K562 (cell line): ENCODE results near the gene C4orf50. TPM values are rescaled to one million over a fixed set of nuclear protein-coding genes. Genes with fewer than 3 reads are reported as not detected.

ENCODE experiments used
- ATAC-seq: fragments of 200-7000 bp; cut with Tn5 transposase; 3 replicates; pipeline ENCODE4 v1.9.1; 2020; ENCODE audit warnings: moderate library complexity
- BruUV-seq: library from RNA; stranded (reverse); fragments of 400-500 nt; replicated peaks from 2 replicates; lab custom pipeline; 2021; lab: Mats Ljungman, UMichigan
- CTCF ChIA-PET: fragments of 300-600 bp; formaldehyde crosslinking; extraction: SDS; loops from one replicate; lab custom pipeline; 2021; ENCODE audit warnings: low intra/inter-chr PET ratio; lab: Yijun Ruan, JAX
- POLR2A ChIA-PET: fragments of 300-600, 350-650 bp; sonication (Branson Sonifier 250); formaldehyde crosslinking; extraction: SDS; loops from one replicate; lab custom pipeline; 2021; ENCODE audit warnings: antibody characterized with exemption, inconsistent platforms; lab: Yijun Ruan, JAX
- DNase-seq, 4 experiments: peaks; one replicate each; pipeline versions ENCODE4 v3.0.0 to v3.0.0-alpha.2; 2011 to 2018; ENCODE audit warnings: low spot score in 3 of 4, mixed read lengths in 3 of 4; ENCODE audit errors: extremely low read depth in 1 of 4
- FAIRE-seq: peaks from 2 replicates; lab custom pipeline; 2011; peaks lifted over from hg19 to GRCh38; lab: Jason Lieb, UNC
- H2AFZ ChIP-seq: 2 replicates; pipeline ENCODE4 v1.6.0; 2011; ENCODE audit warnings: low read depth, low read length, control low read depth, inconsistent platforms
- H3K27ac ChIP-seq: fragments of 200-600 bp; 3 replicates; pipeline ENCODE4 v1.8.0; 2011; ENCODE audit warnings: low read depth, mild to moderate bottlenecking, control low read depth, inconsistent platforms, low read length, moderate library complexity, mixed read lengths; ENCODE audit errors: extremely low read depth
- H3K27me3 ChIP-seq, 2 experiments: fragments of 300-600 bp in 1 of 2; 2 replicates in 1 of 2; 3 replicates in 1 of 2; pipeline versions ENCODE4 v1.6.0 to v1.8.0; 2011; ENCODE audit warnings: inconsistent platforms in 2 of 2, low read length in 2 of 2, mild to moderate bottlenecking in 1 of 2, mixed read lengths in 1 of 2, moderate library complexity in 1 of 2; ENCODE audit not compliant: control insufficient read depth in 2 of 2, insufficient read depth in 2 of 2
- H3K36me3 ChIP-seq: fragments of 300-600 bp; 3 replicates; pipeline ENCODE4 v1.8.0; 2011; ENCODE audit warnings: mild to moderate bottlenecking, low read length, inconsistent platforms; ENCODE audit not compliant: control insufficient read depth, insufficient read depth
- H3K4me1 ChIP-seq, 2 experiments: fragments of 200-600 bp in 1 of 2; replicated peaks in 1 of 2; 2 replicates in 1 of 2; 3 replicates in 1 of 2; pipeline versions ENCODE4 v1.5.1 to v1.8.0; 2011; ENCODE audit warnings: inconsistent platforms in 2 of 2, low read length in 2 of 2, mild to moderate bottlenecking in 1 of 2, mixed read lengths in 1 of 2, moderate library complexity in 1 of 2; ENCODE audit not compliant: control insufficient read depth in 2 of 2, insufficient read depth in 2 of 2
- H3K4me2 ChIP-seq: 2 replicates; pipeline ENCODE4 v1.6.1; 2011; ENCODE audit warnings: low read length, control low read depth, inconsistent platforms, mixed read lengths; ENCODE audit not compliant: insufficient read depth
- H3K4me3 ChIP-seq: fragments of 200-600 bp; sonication (generic), shearing (Covaris generic); 2 replicates; pipeline ENCODE4 v1.5.1; 2016; ENCODE audit warnings: control low read depth, inconsistent platforms
- H3K79me2 ChIP-seq: fragments of 200-600 bp; 3 replicates; pipeline ENCODE4 v1.8.0; 2011; ENCODE audit warnings: low read length, inconsistent platforms; ENCODE audit not compliant: control insufficient read depth, insufficient read depth
- H3K9ac ChIP-seq, 2 experiments: 2 replicates each; pipeline versions ENCODE4 v1.6.0 to v1.6.1; 2011; ENCODE audit warnings: low read depth in 2 of 2, low read length in 2 of 2, control low read depth in 1 of 2, inconsistent platforms in 1 of 2, mild to moderate bottlenecking in 1 of 2, mixed read lengths in 1 of 2; ENCODE audit not compliant: insufficient read depth in 1 of 2
- H3K9me1 ChIP-seq: one replicate; pipeline ENCODE4 v1.6.0; 2011; ENCODE audit warnings: inconsistent platforms, mild to moderate bottlenecking, low read length, moderate library complexity; ENCODE audit not compliant: control insufficient read depth, insufficient read depth
- H3K9me3 ChIP-seq: replicated peaks from 2 replicates; pipeline ENCODE4 v1.5.1; 2011; ENCODE audit warnings: low read depth, low read length, inconsistent platforms; ENCODE audit not compliant: control insufficient read depth, insufficient read depth
- H4K20me1 ChIP-seq: replicated peaks from 2 replicates; pipeline ENCODE4 v1.6.1; 2011; ENCODE audit warnings: low read length, inconsistent platforms, mixed read lengths; ENCODE audit not compliant: control insufficient read depth, insufficient read depth
- BCLAF1 ChIP-seq, 2 experiments: fragments of 450-650 bp in 1 of 2; IDR thresholded peaks; 2 replicates each; pipeline ENCODE4 v1.6.1; 2011 to 2017; ENCODE audit warnings: low read depth in 2 of 2, antibody characterized with exemption in 1 of 2, borderline replicate concordance in 1 of 2, low read length in 1 of 2, mild to moderate bottlenecking in 1 of 2, mixed read lengths in 1 of 2; ENCODE audit not compliant: control insufficient read depth in 1 of 2
- HDAC3 ChIP-seq: fragments of 450-650 bp; IDR thresholded peaks from 2 replicates; pipeline ENCODE4 v1.6.1; 2018; ENCODE audit warnings: borderline replicate concordance, mild to moderate bottlenecking, moderate library complexity; ENCODE audit not compliant: partially characterized antibody
- HLTF ChIP-seq: fragments of 450-650 bp; IDR thresholded peaks from 2 replicates; pipeline ENCODE4 v1.6.1; 2016
- MBD2 ChIP-seq: sonication (generic); IDR thresholded peaks from 2 replicates; pipeline ENCODE4 v1.6.1; 2016; ENCODE audit warnings: low read depth, borderline replicate concordance
- NFE2 ChIP-seq: IDR thresholded peaks from 2 replicates; pipeline ENCODE4 v1.6.1; 2014; ENCODE audit warnings: antibody characterized with exemption, low read depth
- SP2 ChIP-seq: IDR thresholded peaks from 2 replicates; pipeline ENCODE4 v1.6.1; 2011; ENCODE audit warnings: mild to moderate bottlenecking, low read depth, low read length, moderate library complexity; ENCODE audit not compliant: poor library complexity, severe bottlenecking; ENCODE audit errors: extremely low read depth
- ZNF175 ChIP-seq: fragments of 200-800 bp; sonication (Bioruptor generic); IDR thresholded peaks from 2 replicates; pipeline ENCODE4 v1.6.1; 2016; ENCODE audit warnings: low read depth, mild to moderate bottlenecking, missing genetic modification characterization, missing compliant biosample characterization
- ZNF316 ChIP-seq: fragments of 450-650 bp; IDR thresholded peaks from 2 replicates; pipeline ENCODE4 v1.6.1; 2016
- ZNF445 ChIP-seq: fragments of 250-450 bp; sonication (Bioruptor Pico); IDR thresholded peaks from 2 replicates; pipeline ENCODE4 v1.4.0; 2020; ENCODE audit warnings: low read depth, mild to moderate bottlenecking, moderate library complexity
- WGBS: fragments of 100-300 bp; shearing (Covaris generic); methylation state at CpG from one replicate; pipeline ENCODE4 v1.1.6; 2016; ENCODE audit warnings: low coverage, mixed read lengths; ENCODE audit not compliant: insufficient coverage; ENCODE audit errors: missing lambda C conversion rate; 5-methylcytosine and 5-hydroxymethylcytosine counted together
- in situ Hi-C: fragments of 300-500 bp; cut with MboI; formaldehyde crosslinking; loops from 4 replicates; pipeline ENCODE4 v1.15.0; 2018; ENCODE audit warnings: inconsistent platforms, mixed read lengths
- intact Hi-C: fragments of 100-400 bp; cut with micrococcal nuclease; formaldehyde crosslinking; loops from 2 replicates; pipeline ENCODE4 v1.14.2; 2022
- polyA plus RNA-seq, 8 experiments: library from polyadenylated mRNA; depleted of rRNA in 4 of 8; stranded (reverse) in 5 of 8; unstranded in 3 of 8; fragments of >200 nt; fragmentation: Nextera tagmentation in 2 of 8; fragmentation: Illumina TruSeq in 1 of 8; extraction: Ambion mirVana in 2 of 8; extraction: Trizol in 1 of 8; gene quantifications; 2 replicates each; pipeline versions ENCODE4 v1.2.1 to v1.2.3, GENCODE V29; 2011 to 2014; ENCODE audit warnings: inconsistent platforms in 1 of 8, missing spikeins in 1 of 8
- total RNA-seq, 7 experiments: library from RNA; depleted of rRNA in 6 of 7; stranded (reverse); fragments of >200 nt in 6 of 7; fragmentation: Illumina TruSeq in 2 of 7; extraction: Trizol in 2 of 7; gene quantifications; 2 replicates each; pipeline versions ENCODE4 v1.2.1 to v1.2.3, GENCODE V29; 2011 to 2021; ENCODE audit warnings: low replicate concordance in 1 of 7
- TF ChIP-seq, protein P1 (sequence below): IDR thresholded peaks from 2 replicates; pipeline ENCODE4 v1.6.1; 2016; ENCODE audit warnings: missing genetic modification characterization, missing compliant biosample characterization

Gene C4orf50
- total and polyA plus RNA-seq, 9 of the 15 experiments (the other 6 are each of a cell fraction or from before 2014, with no cell fraction given), result not detected

GRCh38 chr4:6009452-6009851 is 8.8 kb downstream of the C4orf50 start:
- Histone ChIP-seq H2AFZ (no peak overlapping the region), H3K4me3 (no peak overlapping the region), H3K27ac (no peak overlapping the region), H3K27me3 (peaks cover 0 to 23% of the 10 kb centered on the region in 2 experiments; a peak in 2 of 5 replicates), H3K36me3 (no peaks in the 10 kb centered on the region), H3K9me1 (no peaks in the 10 kb centered on the region), H3K4me2 (no peak overlapping the region), H3K9ac (no peak overlapping the region), H3K79me2 (no peaks in the 10 kb centered on the region), H3K9me3 (no peaks in the 10 kb centered on the region), H4K20me1 (no peaks in the 10 kb centered on the region; the same call in 1 of the 2 replicates), H3K4me1 (no peaks in the 10 kb centered on the region; a peak in 1 of 5 replicates)
- FAIRE-seq (no peak), ATAC-seq (no peak), DNase-seq (no peak)
- intact Hi-C loops, result no loop called here
- CTCF ChIA-PET, result no interaction called here
- in situ Hi-C loops, result no loop called here
- WGBS, result 2% methylated on average over 8 of the region's 8 CpGs
- BruUV-seq, result no TSS peak
- TF ChIP-seq SP2, result no peak
- no peak for TF ChIP-seq NFE2
- TF ChIP-seq HDAC3, result no peak
- TF ChIP-seq ZNF316, result no peak
- TF ChIP-seq MBD2, result no peak
- TF ChIP-seq BCLAF1 (IDR thresholded peaks at IDR 0.05; ENCODE audit: borderline replicate concordance in 1 of 2, control insufficient read depth in 1 of 2, low read depth in 2 of 2, low read length in 1 of 2), result no peak
- TF ChIP-seq ZNF445 (CRISPR knock-in tag), result no peak
- TF ChIP-seq, protein P1, sequence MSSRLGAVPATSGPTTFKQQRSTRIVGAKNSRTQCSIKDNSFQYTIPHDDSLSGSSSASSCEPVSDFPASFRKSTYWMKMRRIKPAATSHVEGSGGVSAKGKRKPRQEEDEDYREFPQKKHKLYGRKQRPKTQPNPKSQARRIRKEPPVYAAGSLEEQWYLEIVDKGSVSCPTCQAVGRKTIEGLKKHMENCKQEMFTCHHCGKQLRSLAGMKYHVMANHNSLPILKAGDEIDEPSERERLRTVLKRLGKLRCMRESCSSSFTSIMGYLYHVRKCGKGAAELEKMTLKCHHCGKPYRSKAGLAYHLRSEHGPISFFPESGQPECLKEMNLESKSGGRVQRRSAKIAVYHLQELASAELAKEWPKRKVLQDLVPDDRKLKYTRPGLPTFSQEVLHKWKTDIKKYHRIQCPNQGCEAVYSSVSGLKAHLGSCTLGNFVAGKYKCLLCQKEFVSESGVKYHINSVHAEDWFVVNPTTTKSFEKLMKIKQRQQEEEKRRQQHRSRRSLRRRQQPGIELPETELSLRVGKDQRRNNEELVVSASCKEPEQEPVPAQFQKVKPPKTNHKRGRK (tag), result no peak
- no peak for TF ChIP-seq HLTF
- TF ChIP-seq ZNF175 (CRISPR knock-in tag), result no peak
- POLR2A ChIA-PET, result interaction anchor here (0.6 kb wide), 1 partner anchor 19 kb away, joined by 3 read pairs; no protein-coding TSS in a partner anchor
